Measurements from ENCODE around the gene PFDN6.

Gene PFDN6

DNA sequence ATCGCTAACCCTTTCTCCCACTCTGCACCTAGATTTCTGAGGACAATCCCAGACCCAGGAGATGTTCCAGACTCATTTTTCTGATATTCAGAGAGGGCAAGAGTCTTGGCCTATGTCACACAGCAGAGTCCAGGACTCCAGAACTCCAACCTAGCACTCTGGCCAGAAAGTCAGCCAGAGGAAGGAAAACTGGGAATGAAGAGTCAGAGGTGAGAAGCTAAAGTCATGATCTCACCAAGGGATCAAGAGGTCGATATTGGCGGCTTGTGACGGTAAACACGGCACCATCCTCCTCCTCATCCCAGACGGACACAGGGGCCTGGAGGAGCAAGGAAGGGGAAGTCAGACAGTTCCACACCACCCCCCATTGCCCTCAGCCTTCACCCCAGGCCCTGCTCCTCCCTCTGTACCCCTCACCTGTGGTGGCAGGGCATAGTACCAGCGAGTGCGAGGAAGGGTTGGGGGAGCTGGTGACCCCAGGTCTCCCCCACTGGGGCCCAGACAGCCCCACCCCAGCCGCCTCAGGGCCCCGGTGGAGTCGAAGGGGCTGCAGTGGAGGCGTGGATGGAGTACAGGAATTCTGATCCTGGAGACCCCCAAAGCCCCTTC, 7.5 kb downstream of the PFDN6 start:
- no peak for FAIRE-seq

DNA sequence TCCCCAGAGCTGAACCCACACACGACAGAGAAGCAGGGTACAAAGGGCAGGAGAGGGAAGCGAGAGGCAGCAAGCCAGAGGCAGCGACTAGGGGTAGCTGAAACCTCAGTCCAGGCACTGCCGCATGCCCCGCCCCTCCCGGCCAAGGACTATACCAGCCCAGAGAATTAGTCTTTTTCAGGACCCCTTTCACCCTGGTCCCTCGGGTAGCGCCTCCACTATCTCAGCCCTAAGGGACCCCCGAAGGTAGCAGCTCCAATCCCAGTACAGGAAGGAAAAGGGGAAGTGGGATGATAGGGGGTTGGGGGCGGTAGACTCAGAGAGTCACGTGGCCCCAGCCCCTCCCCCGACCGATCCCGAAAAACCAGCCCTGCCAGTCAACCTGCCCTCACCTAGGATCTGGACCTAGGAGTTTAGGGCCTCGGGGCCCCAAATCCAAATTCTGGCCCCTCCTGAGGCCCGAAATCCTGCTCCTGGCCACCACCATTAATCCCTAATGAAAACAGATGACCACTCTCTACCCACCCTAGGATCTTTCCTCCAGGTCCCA, 8.1 kb downstream of the PFDN6 start:
- no peak for FAIRE-seq

DNA sequence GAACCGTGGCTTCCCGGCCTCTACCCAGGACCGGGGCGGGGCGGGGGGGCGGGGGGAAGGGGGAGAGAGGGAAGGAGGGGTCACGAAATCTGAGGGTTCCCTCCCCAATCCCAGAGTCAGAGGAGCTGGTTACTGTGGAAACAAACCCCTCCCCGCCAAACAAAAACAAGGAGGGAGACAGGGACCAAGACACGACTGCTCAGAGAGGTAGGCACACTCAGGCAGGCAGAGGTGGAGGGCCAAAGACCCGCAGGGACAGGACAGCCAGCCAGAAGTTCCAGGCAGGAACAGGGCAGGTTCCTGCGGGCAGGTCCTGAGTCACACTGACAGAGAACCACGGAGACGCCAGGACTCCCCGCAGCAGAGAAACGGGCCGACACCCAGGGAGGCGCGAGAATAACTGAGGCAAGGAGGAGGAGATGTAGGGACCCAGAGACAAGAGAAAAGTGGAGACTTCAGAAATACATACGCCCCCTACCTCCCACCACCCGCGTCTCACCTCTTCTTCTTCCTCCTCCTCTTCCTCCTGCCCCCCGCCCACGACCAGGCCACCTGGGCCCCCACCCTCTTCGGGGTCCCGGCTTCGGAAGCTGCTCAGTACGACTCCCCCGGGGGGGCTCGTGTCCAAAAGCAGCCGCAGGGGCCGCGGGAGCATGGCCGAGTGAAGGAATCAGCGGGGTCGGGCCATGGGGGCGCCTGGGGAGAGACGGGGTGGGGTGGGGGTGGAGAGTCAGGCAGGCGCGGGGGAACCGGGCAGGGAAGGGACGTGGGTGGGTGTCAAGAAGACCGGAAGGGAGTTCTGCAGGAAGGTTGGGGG, 8.8 kb downstream of the PFDN6 start:
- no peak for FAIRE-seq

DNA sequence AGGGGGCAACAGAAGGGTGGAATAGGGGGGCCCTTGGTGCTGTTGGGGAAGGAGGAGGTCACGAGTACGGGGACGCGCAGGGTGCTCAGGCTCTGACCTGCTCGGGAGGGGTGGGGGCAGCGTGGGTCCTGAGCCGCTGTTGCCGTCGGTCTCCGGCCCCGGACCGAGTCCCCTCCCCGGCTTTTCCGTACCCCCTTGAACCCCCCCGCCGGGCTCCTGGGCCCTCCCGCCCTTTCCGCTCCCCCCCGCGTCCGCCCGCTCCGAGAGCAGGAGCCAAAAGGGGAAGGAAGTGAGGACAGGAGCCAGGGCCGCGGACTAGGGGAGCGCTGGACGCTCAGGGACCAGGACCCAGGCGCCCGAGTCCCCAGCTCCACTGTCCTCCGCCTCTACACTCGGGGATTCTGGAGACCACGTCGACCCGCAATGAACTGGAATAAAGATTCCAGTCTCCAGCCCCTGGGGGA, 9.4 kb downstream of the PFDN6 start, which contains the start of gene RGL2:
Gene RGL2 (minus strand): TSS at position 170 of the 464 bp plus-strand sequence. CDS start 332 bp downstream, outside the sequence.
- FAIRE-seq = no peak

DNA sequence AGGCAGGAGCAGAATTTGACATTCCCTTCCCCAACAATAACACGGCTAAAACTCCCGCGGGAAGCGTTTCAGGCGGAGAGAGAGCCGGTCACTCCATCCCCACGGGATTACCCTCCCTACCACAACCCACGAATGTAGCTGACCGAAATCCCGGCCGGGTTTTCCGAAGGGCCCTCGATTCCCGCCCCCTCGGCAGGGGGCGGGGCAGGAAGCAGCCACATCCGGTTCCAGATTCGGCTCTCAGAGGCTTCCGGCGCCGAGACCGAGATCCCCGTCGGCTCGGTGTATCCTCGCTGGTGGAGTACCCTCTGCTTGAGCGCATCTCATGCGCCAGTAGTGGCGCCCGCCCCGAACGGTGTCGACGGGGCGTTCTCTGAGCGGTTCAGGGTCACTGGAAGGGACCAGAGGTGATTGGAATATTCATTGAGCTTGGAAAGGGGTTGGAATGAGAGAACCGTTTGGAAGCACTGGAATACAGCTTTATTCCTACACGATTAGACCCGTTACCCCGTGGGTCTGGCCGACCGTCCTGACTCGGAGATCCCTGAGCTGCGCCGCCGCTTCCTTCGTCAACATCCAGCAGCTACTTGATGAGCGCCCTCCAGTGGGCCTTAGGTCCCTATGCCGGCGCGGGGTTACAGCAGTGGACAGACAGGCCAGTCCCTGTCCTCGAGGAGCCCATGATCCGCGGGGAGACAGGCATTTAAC, 10.0 kb downstream of the PFDN6 start:
- no peak for FAIRE-seq

DNA sequence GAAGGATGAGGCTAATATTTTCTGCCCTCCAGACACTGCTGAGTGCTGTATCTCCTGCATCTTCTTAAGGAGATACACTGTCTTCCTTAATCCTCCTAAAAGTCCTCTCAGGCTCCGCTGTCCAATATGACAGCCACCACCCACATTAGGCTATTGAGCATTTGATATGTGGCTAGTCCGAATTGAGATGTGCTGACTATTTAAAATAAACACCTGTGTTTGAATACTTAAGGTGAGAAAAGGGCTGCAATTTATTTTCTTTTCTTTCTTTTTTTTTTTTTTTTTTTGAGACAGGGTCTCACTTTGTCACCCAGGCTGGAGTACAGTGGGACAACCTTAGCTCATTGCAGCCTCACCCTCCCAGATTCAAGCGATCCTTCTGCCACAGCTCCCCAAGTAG, 12.5 kb downstream of the PFDN6 start:
- no peak for FAIRE-seq

DNA sequence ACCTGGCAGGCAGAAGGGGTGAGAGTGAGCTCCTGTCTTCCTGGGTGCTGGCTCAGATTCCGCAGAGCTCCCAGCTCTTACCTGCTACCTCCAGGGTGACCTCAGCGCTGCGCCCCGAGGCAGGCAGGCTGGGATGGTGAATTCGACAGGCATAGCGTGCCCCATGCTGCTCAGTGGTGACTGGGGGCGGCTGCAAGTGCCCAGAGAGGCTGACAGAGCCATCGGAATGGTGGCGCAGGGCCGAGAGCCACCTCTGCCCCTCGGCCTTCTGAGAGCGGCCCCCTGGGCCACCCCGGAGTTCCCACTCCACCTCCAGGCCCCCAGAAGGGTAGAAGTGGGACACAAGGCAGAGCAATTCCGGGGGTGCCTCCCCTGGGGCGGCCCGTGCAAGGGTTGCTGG, 14.8 kb downstream of the PFDN6 start:
- no peak for FAIRE-seq

DNA sequence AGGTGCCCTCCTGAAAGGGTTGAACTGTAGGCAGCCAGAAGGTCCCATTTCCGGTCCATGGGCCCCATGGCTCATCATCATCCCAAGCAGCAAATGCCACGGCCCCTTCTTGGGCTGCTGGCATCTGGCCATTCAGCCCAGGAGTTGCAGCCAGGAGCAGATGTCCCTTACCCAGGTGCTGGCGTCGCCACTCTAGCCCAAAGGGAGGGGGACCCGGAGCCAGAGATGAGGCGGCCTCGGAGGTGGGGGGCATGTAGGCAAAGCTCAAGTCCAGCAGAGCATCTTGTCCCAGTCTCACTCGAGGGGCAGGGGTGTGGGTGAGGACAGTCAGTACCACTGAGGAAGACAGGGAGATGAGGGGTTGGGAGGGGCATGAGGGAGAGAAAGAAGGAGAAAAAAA, 15.7 kb downstream of the PFDN6 start:
- FAIRE-seq = no peak

DNA sequence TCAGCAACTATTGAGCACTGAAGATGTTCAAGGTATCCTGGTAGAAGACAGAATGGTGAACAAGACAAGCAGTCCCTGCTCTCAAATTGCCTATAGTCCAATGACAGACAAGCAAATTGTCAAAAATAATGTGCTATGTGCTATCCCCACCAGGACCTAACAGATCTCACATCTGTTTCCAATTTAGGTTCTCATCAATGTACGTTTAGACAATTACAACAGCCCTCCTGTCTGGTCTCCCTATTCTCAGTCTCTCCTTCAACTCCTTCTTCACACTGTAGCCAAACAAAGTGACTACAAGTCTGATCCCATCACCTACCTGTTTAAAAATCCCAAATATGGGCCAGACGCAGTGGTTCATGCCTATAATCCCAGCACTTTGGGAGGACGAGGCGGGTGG, 17.0 kb downstream of the PFDN6 start:
- no peak for FAIRE-seq

DNA sequence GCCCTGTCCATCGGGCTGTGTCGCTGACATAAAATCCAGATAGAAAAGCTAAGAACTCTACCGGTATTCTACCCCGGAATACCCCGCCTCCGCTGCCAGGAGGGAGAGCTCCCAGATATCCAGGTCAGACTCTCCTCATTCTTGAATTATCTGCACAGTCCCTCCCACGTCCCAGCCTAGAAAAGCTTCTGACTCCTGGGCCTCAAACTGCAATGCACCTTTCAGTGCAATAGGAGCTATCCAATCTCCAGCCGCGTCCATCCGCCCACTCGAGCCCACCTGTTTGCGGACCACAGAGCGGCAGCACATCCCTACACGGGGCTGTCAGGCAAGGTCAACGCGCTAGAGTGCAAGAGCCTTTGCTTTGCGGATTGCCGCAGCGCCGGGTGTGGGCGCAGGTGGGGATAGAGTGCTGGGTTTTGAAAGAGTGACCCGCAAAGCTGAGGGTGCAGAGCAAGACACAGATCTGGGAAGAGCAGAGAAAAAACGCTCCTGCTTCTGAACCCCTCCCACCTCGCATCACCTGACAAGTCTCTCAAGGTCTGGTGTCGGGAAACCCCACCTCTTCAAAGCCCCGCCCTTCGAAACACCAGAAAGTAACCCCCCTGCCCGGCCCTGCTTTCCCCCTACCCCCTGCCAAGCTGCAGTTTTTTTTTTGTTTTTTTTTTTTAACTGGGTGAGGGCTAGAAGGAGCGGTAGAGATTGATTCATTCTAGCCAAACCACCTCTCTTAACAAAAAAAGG, 23.1 kb downstream of the PFDN6 start:
- no peak for FAIRE-seq

DNA sequence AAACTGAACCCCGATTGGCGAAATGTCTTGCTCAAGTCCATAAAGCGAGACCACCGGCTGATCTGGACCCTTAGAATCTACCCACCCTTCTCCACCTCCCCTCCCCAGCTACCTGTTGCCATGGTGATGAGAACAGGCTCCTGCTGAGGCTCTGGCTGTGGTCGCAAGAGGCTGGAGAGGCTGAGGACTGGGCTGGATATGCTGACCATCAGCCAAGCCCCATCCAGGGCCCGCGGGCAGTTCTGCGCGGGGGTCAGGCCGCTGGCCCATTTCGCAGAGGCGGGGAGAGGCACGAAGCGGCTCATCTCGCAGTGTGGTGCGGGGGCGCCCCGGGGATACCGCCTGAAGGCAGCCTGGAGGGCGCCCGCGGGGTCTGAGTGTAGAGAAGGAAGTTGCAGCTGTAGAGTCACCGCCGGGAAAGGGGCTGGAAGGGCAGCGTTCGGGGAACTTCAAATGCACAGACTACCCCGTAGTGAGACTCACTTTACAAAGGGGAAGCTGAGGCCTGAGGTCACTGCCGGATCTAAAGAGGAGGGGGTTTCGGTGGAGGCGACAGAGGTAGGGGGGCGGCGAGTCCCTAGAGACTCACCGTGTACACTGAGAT, 23.8 kb downstream of the PFDN6 start:
- no peak for FAIRE-seq

DNA sequence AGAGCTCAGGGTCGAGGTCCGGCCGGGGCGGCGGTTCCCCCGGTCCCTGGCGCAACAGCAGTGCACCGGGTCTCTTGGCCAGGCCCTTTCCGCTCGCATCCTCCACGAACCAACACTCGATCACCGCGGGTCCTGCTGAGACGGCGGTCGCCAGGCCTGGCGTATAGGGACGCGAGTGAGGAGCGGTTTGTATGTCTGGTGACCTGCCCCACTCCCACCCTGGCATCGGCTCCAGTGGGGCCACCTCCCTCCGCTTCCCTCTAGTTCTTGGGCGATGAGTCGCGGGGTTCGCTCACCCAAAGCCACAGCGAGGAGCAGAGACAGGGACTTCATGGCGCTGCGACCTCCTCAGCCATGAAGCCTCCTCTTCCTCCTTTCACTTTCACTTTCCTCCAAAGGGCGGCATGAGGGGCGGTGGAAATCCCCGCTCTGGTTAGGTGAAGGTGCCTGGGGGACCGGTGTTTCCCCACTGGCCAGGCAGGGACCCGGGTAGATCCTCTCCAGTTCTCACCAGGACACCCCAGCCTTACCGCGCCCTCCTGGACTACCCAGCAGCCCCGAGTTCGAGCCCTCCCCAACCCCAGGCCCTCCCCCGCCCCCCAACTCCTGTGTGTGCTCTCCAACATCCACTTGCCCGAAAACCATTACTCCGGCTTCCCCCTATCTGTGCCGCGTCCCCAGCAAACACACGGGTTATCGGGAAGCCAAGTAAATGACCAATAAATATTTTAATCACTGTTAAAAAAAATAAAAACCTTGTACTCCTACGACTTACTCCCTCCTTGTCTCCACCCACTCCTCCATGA, 24.5 kb downstream of the PFDN6 start, which contains the start of gene TAPBP:
Gene TAPBP (minus strand): TSS at position 370 of the 806 bp plus-strand sequence. CDS start 37 bp downstream, at position 333.
- no peak for FAIRE-seq

DNA sequence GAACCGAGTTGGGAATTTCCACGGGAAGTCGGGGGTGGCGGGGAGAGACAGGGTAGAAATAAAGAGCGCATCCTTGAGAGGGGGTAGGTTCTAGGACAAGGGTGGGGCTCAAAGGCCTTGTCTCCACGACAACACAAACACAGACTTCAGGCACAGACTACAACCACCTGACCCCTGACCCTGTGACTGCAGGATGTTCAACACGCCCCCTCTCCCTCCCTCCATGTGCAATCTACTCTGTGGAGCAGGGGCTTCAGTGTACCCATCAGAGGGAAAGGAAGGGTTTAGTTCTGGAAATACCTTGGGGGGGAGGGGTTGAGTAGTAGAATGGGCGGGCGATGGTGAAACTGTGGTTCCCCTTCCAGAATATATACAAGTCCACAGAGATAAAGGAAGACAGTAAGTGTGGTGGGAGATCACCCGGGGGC, 25.1 kb downstream of the PFDN6 start:
- FAIRE-seq = no peak

DNA sequence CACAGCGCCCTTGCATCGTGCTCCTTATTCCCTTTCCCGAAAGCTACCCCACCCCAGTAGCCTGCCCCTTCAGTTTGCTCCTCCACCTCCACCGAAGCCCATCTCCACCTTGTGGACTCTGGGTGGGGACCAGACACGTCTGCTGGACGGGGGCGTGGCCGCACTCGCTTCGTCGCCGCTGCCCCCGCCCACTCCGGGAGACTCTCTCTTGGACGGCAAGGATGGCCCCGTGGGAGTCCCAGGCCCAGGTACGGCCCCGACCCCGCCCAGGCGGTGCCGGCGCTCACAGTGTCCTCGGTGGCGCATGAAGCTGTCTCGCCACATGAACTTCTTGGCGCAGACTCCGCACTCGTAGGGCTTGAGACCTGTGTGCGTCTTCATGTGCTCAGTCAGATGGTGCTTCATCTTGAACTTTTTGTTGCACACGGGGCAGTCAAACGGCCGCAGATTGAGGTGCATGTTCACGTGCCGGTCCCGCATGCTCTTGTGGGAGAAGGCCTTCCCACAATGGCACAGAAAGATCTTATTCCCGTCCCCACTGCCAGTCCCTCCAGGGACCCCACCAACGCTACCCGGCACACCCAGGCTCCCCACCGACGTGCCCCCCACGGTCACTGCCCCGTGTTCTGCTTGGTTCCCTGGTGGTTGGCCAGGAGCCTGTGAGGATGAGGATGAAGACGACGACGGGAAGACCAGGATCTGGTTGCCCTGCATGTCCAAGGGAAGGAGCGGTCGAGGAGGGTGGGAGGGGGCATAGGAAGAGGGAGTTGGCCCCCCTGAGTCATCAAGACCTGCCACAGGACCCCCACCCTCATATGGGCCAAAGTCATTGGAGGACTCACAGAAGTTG, 25.8 kb downstream of the PFDN6 start:
- no peak for FAIRE-seq

DNA sequence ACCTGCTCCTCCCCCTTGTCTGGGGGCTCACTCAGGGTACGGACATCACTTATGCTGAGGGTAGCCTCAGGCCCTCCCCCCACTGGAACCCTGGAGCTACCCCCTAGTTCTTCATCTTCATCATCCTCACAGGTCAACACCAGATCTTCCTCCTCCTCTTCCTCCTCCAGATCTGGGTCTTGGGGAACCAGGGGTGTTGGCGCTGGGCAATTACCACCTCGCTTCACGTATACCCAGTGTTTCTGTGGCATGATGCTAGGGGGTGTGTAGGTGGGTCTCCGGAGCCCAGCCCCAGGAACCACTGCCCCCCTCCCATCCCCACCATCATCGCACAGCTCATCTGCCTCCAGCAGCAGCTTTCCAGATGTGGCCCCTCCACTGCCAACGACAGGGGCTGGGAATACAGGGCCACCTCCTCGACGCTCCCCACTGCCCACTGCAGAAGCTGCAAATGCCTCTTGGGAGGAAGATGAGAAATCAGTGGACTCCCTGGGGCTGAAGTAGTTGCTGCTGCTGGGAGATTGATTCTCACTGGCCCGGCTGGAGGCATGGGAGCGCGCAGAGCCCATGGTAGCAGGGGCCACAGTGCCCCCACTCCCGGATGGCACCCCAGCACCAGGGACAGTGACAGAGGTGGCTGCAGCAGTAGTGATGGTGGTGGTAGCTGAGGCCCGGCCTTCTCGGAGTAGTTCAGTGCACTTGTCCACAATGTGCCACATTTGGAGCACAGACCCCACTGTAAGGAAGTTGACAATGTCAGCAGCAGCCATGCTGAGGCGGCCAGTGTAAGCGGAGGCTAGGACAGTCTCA, 26.6 kb downstream of the PFDN6 start:
- FAIRE-seq = no peak

DNA sequence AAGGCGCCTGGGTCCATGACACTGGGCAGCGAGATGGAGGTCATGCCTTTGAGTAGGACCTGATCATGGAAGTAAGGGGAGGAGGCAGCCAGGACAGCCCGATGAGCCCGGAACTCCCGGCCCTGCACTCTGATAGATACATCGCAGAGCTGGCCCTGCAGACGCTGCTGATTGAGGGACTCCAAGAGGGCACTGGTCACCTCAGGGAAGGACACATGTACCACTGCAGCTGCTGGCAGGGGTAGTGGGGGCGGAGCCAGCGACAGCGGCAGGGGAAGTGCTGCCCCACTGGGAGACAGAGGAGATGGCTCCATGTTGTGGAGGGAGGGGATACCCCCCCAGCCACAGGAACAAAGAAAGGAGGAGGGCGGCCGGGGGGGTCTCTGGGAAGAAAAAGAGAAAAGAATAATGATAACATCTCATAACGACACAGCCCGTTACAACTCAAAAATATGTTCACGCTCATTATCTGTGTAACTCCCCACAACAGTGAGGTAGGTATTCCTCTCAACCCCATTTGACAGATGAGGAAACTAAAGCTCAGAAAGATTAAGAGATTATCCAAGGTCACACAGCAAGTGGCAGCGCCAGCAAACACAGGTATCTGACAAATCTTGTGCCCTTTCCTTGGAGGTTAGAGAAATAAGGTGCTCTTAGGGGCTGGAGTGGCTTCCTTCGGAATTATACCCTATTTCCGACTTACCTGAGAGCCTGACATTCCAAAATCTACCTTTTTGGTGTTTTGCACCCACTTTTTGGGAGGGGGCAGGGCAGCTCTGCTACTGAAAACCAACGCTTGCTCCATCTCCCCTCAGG, 27.4 kb downstream of the PFDN6 start:
- FAIRE-seq = no peak

DNA sequence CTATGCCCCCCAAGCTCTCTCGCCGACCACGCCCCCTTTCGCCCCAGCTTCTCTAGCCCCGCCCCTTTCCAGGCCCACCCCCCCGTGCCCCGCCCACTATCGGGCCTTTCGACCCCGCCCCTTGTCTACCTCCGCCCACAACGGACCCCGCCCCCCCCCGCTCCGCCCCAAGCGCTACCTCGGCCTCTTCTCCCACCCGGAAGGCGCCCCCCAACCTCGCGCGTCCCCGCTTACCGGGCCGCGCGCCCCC, 27.9 kb downstream of the PFDN6 start:
- FAIRE-seq = no peak

DNA sequence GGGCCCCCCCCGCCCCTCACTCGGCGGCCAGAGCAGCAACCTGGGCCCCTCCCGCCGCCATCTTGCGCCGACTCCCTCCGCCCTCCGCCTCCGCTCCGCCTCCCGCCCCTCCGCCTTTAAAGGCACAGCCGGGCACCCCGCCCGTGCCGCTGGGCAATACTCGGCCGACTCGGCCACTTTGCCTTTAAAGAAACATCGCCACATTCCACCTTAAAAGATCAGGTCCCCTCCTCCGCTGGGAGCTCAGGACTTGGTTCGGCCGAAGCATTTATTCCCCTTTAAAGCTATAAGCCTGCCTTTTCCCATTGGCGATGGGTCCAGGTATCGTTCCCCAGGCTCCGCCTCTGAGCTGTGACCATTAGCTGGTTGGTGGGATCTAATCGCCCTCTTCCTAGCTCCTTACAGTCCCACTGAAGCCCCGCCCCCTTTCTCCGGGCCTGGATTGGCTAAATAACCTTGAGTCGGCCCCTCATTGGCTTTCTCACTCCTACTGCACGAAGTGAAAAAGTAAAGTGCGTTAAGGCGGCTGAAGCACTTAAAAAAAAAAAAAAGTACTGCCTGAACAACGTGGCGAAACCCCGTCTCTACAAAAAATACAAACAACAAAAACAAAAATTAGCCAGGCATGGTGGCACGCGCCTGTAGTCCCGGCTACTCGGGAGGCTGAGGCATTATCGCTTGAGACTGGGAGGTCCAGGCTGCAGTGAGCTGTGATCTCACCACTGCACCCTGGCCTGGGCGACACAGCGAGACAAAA, 28.4 kb downstream of the PFDN6 start, which contains the start of gene ZBTB22:
Gene ZBTB22 (minus strand): TSS at position 76 of the 757 bp plus-strand sequence. CDS start 828 bp downstream, outside the sequence.
- FAIRE-seq = peak; percentile 98
